ENCODE results near the gene ELK4. TPM values are rescaled to one million over a fixed set of nuclear protein-coding genes. Genes with fewer than 3 reads are reported as not detected.

The ELK4 gene
- polyA plus RNA-seq, 1 donor (not counting 4 experiments of a cell fraction or from before 2014, with no cell fraction given) = 8.6 TPM

GRCh38 chr1:205656236-205656635 is 24.4 kb upstream of the ELK4 start:
- H3K9ac ChIP-seq (ENCODE audit: control insufficient read depth, extremely low read depth, insufficient read depth, low read length) = no peak overlapping the region
- dilution Hi-C loops (cut with MboI; ENCODE audit: extremely low pct_ligation_motif_present, low sequenced_read_pairs) = no loop called here
- no peaks in the 10 kb centered on the region for H3K79me2 ChIP-seq (ENCODE audit: control insufficient read depth, insufficient read depth, low read length)
- H3K9me3 ChIP-seq (ENCODE audit: control insufficient read depth, low read depth, low read length) = no peaks in the 10 kb centered on the region
- H4K20me1 ChIP-seq (ENCODE audit: control insufficient read depth, extremely low read depth, insufficient read depth, low read length) = no peaks in the 10 kb centered on the region
- DNase-seq (ENCODE audit: low read depth, low spot score) (no peak), FAIRE-seq (no peak)
- H3K27ac ChIP-seq (ENCODE audit: control insufficient read depth, insufficient read depth, low read length) = no peak overlapping the region
- H3K27me3 ChIP-seq (ENCODE audit: control insufficient read depth, extremely low read depth, insufficient read depth, low read length) = no peaks in the 10 kb centered on the region
- no peak overlapping the region for H2AFZ ChIP-seq (ENCODE audit: control insufficient read depth, low read length)
- TF ChIP-seq, protein P1, sequence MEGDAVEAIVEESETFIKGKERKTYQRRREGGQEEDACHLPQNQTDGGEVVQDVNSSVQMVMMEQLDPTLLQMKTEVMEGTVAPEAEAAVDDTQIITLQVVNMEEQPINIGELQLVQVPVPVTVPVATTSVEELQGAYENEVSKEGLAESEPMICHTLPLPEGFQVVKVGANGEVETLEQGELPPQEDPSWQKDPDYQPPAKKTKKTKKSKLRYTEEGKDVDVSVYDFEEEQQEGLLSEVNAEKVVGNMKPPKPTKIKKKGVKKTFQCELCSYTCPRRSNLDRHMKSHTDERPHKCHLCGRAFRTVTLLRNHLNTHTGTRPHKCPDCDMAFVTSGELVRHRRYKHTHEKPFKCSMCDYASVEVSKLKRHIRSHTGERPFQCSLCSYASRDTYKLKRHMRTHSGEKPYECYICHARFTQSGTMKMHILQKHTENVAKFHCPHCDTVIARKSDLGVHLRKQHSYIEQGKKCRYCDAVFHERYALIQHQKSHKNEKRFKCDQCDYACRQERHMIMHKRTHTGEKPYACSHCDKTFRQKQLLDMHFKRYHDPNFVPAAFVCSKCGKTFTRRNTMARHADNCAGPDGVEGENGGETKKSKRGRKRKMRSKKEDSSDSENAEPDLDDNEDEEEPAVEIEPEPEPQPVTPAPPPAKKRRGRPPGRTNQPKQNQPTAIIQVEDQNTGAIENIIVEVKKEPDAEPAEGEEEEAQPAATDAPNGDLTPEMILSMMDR (optimal IDR thresholded peaks at IDR 0.05 in 1 of 3, IDR thresholded peaks at IDR 0.05 in 1 of 3, conservative IDR thresholded peaks at IDR 0.05 in 1 of 3; ENCODE audit: extremely low read depth in 1 of 3, insufficient read depth in 2 of 3, low read length in 3 of 3) = no peak
- no peak for TF ChIP-seq EZH2 (IDR thresholded peaks at IDR 0.05; ENCODE audit: low read length)
- no peaks in the 10 kb centered on the region for H3K4me1 ChIP-seq (ENCODE audit: control insufficient read depth, extremely low read depth, insufficient read depth, low read length)
- H3K36me3 ChIP-seq (ENCODE audit: control insufficient read depth in 2 of 2, extremely low read depth in 1 of 2, insufficient read depth in 2 of 2, low read length in 2 of 2) = no peaks in the 10 kb centered on the region
- H3K9me1 ChIP-seq (ENCODE audit: control insufficient read depth, extremely low read depth, insufficient read depth, low read length) = no peaks in the 10 kb centered on the region
- no peak overlapping the region for H3K4me2 ChIP-seq (ENCODE audit: control insufficient read depth, extremely low read depth, insufficient read depth, low read depth, low read length)
- H3K4me3 ChIP-seq (ENCODE audit: control insufficient read depth in 2 of 3, extremely low read depth in 1 of 3, insufficient read depth in 2 of 3, low read depth in 1 of 3, low read length in 3 of 3) = no peak overlapping the region

DNA sequence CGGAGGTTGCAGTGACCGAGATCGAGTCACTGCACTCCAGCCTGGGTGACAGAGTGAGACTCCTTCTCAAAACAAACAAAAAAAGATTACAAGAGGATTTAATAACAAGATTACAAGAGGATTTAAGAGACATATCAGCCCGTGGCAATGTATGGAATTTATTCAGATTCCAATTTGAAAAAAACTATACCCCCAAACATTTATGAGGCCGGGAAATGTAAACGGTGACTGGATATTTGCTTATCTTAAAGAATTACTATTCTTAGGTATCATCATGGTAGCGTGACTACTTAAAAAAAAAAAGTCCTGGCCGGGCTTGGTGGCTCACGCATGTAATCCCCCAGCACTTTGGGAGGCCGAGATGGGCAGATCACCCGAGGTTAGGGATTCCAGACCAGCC is 21.2 kb upstream of the ELK4 start:
- no peak overlapping the region for H3K4me2 ChIP-seq (ENCODE audit: control insufficient read depth, extremely low read depth, insufficient read depth, low read depth, low read length)
- H3K9ac ChIP-seq (ENCODE audit: control insufficient read depth, extremely low read depth, insufficient read depth, low read length) = no peak overlapping the region
- no peak overlapping the region for H3K27ac ChIP-seq (ENCODE audit: control insufficient read depth, insufficient read depth, low read length)
- no peaks in the 10 kb centered on the region for H4K20me1 ChIP-seq (ENCODE audit: control insufficient read depth, extremely low read depth, insufficient read depth, low read length)
- DNase-seq (ENCODE audit: low read depth, low spot score) = no peak
- H3K79me2 ChIP-seq (ENCODE audit: control insufficient read depth, insufficient read depth, low read length) = no peaks in the 10 kb centered on the region
- no peak overlapping the region for H3K4me3 ChIP-seq (ENCODE audit: control insufficient read depth in 2 of 3, extremely low read depth in 1 of 3, insufficient read depth in 2 of 3, low read depth in 1 of 3, low read length in 3 of 3)
- no peaks in the 10 kb centered on the region for H3K9me3 ChIP-seq (ENCODE audit: control insufficient read depth, low read depth, low read length)
- TF ChIP-seq, protein P1 (optimal IDR thresholded peaks at IDR 0.05 in 1 of 3, IDR thresholded peaks at IDR 0.05 in 1 of 3, conservative IDR thresholded peaks at IDR 0.05 in 1 of 3; ENCODE audit: extremely low read depth in 1 of 3, insufficient read depth in 2 of 3, low read length in 3 of 3) = no peak
- TF ChIP-seq EZH2 (IDR thresholded peaks at IDR 0.05; ENCODE audit: low read length) = no peak
- H3K9me1 ChIP-seq (ENCODE audit: control insufficient read depth, extremely low read depth, insufficient read depth, low read length) = no peaks in the 10 kb centered on the region
- H3K27me3 ChIP-seq (ENCODE audit: control insufficient read depth, extremely low read depth, insufficient read depth, low read length) = no peaks in the 10 kb centered on the region
- no peaks in the 10 kb centered on the region for H3K4me1 ChIP-seq (ENCODE audit: control insufficient read depth, extremely low read depth, insufficient read depth, low read length)
- dilution Hi-C loops (cut with MboI; ENCODE audit: extremely low pct_ligation_motif_present, low sequenced_read_pairs) = no loop called here
- no peak for FAIRE-seq
- H3K36me3 ChIP-seq (ENCODE audit: control insufficient read depth in 2 of 2, extremely low read depth in 1 of 2, insufficient read depth in 2 of 2, low read length in 2 of 2) = no peaks in the 10 kb centered on the region
- no peak overlapping the region for H2AFZ ChIP-seq (ENCODE audit: control insufficient read depth, low read length)
